GM21360 (cell line): Measurements from ENCODE around the gene PRELID1.

Experiments used
- ATAC-seq: cut with Tn5 transposase; IDR thresholded peaks from one replicate; pipeline ENCODE4 v1.9.1; 2021; ENCODE audit warnings: mild to moderate bottlenecking, moderate library complexity; ENCODE audit not compliant: unreplicated experiment

PRELID1 gene

DNA sequence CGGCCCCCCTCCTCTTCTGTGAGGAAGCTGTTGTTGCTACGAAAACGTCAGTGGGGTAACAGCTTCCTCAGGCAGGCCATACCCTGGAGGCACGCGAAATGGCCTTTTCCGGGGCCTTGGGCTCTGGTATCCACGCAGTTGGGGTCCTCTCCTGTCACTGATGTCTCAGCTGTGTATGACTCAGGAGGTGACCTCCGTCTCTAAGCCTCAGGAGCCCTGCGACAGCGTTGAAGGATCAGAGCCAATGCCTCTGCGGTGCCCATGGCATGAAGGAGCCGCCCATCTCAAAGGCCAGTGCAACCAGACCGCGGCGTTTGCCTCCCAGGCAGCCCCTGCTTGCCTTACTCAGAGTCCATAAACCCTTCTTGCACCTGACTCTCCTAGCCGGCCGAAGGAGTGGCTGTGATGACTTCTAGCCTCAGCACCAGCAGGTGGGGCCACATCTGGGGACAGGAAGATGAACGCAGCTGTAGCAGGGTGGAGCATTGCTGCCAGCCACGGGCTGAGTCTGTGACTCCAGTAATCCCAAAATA lies 9.1 kb downstream of the PRELID1 start:
- peak; percentile 25 for ATAC-seq

DNA sequence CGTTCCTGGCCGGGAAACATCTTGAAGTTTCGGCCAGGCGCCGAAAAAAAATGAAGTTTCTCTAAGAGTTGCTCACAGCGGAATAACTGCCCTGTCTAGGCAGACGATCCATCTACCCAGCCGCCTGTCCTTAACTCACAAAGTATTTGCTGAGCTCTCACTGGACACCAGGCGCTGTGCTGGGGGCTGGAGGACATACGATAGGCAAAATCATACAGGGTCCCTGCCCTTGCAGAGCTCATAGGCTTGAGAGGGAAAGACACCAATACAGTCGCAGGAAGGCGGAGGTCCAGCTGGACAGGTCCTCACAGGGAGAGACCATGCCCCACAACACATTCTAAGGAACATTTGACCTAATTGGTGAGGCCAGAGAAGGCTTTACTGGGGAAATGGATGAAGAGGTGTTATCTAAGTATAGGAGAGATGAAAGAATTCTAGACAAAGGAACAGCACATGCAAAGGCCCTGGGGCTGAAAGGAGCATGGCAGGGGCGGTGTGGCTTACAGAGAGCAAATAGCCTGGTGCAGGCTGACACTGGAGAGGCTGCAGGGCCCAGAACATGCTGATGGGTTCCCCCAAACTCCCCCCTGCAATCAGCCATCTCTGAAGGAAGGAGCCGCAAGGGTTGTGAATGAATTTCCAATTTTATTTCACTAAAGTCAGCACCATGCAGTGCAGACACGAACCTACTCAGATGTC lies 10.1 kb downstream of the PRELID1 start:
- ATAC-seq: no peak

DNA sequence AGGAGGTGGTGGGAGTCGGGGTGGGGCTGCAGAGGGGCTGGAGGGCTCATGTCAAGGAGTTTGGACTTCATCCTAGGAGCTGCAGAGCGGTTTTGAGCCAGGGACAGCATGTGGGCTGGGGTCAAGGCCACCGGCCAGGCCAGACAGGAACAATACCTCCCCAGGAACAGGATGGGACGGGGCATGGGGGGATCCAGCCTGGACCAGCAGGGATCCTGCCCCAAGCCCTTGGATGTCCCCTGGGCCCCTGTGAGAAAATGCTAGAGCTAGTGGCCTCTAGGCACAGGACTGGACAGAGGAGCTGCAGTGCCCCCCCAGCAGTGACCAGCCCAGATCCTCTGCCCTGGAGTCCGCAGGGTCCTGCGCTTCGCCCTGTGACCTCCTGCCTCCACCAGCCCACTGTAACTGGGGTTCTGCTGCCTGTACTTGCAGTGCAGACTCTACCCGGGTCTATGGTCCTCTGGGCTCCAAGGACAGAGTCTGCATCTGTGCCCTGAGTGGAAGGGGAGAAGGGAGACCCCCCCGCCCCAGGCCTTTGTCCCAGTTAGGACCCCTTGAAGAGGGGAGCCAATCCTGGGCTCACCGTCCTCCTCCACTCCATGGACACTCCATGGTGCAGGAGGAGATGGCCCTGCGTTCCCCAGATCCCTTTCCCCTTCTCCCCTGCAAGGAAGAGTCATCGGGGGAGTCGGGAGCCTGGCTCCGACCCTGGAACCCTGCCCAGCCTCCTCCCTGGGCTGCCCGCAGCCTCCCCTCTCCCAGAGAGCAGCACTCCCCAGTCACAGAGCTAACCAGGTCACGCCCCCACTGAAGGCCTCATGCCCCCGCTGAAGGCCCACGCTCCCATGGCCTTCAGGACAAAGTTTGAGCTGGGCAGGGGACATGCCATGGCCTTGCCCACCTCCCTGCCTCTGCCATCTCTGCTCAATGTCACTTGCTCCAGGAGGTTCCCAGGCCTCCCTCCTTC lies 11.1 kb downstream of the PRELID1 start:
- no peak for ATAC-seq

DNA sequence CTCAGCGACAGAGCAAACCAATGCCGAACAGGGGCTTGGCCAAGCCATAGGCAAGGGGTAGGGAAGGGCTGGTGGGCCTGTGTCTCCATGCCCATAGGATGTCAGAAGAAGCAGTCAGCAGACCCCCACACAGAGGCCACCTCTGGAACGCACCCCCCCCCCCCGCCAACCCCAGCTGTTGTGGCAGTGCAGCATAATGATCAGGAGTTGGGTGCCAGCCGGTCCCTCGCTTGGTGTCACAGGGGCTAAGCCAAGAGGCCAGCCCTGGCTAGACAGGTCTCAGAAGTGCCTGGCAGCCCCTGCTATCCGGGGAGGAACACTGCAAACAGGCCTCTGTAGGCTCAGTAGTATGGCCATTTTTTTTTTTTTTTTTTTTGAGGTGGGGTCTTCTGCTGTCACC lies 11.8 kb downstream of the PRELID1 start:
- no peak for ATAC-seq

DNA sequence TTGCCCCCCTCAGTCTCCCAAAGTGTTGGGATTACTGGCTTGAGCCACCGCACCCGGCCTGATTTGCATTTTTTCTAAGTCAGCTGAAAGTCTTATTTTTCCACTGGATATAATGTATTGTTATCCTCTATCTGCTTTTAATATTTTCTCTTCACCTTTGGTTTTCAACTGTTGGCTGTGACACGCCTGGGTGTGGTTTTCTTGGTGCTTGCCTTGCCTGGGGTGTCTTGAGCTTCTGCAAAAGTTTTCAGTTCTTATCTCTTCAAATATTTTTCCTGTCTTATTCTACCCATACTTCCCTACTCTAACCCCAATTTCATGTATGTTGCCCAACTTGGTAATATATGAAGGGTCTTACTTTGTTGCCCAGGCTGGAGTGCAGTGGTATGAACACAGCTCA lies 12.4 kb downstream of the PRELID1 start:
- no peak for ATAC-seq

DNA sequence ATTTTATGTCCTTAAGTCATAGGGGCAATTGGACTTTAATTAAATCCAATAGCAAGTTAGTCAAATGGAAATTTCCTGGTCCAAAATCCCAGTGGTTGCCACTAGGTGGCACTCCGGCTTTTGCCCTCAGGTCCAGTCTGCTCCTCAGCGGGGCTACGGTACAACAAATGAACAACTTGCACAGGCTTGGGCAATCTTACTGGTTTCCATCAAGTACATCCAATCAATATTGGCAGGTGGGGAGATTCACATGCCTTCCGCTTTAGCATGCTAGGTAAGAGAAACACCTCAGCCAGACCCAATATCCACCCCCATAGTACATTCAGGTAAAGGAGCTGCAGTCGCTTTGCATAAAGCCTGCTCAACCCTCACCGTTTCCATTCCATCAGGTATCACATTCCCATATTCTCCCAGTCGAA lies 14.4 kb downstream of the PRELID1 start:
- no peak for ATAC-seq

DNA sequence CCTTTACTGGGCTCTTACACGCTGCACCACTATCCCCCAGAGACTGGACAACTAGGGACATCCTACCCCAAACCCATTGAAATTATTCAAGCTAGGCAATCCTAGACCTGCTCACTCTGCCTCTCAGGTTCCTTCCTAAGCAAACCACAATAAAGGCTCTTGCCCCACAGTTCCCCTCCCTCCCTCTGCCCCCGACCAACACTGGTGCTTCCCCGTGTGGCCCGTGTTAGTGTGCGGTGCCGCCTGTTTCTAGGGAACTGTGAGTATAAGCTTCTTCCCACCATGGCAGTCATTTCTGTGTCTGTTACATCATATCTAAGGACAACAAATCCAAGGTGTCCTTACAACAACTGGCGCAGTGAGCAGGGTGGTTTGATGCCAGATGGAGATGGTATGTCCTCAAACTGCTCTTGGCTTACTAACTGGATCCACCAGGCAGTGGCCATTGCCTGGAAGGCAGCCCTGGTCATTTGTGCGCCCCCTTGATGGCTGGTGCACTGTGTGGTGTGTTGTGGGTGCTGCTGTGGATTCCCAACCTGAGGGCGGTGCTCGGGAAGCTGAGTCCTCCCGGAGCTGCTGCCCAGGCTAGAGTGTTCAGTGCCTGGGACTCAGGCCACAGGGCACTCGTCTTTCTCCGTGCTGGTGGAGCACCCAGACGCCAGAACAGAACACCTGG lies 16.5 kb downstream of the PRELID1 start:
- no peak for ATAC-seq

DNA sequence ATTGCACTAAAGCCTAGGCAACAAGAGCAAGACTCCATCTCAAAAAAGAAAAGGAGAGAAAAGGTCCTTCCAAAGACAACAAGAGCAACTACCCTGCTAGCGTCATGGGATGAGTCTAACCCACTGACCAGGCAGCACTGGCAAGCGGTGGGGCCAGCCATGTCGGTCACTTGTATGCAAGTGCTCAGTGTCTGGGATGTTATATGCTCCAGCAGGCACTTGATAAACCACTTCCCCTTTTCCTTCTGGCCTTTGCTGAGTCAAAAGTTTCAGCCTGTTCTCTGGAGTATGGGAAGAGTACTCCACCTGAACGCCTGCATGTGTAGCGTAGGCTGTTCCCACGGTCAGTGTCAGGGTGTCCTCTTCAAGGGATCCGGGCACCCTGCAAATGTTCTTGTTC lies 17.3 kb downstream of the PRELID1 start:
- no peak for ATAC-seq

DNA sequence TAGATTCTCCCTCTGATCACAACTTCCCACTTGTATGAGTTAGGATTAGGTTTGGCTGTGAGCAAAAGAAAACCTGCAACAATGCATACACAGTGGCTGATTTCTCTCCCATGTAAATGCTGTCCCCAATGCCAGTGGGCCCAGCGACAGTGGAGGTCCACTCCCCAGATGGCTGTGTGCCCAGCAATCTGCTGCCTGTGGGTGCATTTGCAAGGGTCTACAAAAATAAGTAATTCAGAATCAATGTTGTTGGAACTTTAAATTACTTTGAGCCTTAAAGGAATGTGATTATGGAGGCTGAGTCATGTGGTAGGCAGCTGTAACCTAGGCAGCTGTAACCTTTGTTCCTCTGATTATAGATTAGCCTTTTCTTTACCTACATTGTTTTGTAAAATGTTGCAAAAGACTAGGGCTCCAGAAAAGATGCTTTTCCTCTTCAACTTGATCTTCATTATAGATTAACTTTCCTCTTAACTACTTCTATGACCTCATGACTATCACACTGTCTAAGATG lies 22.3 kb downstream of the PRELID1 start:
- ATAC-seq: no peak

DNA sequence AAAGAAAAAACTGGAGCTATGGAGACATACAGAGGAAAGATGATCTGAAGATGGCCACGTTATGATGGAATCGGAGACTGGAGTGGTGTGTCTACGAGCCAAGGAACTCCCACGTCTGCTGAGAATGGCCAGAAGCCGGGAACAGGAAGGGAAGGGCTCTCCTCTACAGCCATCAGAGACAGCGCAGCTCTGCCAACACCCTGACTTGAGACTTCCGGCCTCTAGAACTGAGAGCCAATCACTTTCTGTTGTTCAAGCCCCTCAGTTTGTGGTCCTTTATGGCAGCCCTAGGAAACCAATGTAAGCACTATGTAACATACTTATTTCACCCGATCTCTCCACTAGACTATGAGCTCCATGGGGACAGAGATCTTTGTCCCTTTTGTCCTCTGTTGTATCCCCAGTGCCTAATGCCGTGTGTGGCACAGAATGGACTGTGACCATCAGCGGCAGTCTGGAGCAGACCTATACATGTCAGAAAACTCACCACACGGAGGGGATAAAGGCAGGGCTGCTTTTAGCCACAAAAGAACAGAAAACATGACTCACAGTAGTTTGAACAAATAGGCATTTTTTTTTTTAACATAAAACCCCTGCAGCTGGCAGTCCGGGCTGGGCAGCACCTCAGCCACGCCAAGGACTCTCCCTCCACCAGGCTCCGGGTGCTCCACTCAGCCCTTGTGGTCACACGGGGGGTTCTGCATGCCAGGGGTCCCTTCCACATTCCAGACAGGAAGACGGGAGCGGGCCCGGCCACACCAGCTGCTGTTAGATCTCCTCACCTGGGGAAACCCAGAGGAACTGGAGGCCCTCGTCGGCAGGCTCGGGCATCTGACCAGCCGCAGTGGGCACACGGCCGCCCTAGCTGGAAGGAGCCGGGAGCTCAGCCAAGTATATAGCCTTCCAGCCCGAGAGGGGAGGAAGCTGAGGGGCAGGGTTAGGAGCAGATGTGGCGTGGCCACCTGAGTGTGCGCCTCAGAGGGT lies 24.2 kb downstream of the PRELID1 start:
- ATAC-seq: no peak

DNA sequence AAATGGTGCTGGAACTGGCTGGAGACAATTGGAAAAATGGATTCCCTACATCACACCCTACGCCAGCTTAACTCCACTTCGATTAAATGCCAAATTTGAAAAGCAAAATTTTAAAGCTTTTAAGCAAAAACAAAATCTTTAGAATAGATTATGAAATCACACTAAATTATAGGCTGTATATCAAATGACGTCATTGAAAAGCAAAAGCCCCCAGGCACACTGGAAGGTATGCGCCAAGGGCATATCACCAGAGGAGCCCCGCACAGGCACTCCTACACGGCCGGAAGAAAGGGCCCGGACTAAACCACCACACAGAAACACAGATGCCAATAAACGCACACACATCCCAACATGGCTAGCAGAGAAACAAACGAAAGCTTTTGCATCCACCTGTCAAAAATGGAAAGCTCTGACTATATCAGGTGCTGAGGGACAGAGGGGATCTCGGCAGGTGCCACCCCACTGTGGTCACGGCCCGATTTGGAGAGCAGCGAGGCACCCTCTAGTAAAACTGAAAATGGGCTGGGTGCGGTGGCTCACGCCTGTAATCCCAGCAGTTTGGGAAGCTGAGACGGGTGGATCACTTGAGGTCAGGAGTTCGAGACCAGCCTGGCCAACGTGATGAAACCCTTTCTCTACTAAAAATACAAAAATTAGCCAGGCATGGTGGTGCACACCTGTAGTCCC lies 25.1 kb downstream of the PRELID1 start:
- no peak for ATAC-seq

DNA sequence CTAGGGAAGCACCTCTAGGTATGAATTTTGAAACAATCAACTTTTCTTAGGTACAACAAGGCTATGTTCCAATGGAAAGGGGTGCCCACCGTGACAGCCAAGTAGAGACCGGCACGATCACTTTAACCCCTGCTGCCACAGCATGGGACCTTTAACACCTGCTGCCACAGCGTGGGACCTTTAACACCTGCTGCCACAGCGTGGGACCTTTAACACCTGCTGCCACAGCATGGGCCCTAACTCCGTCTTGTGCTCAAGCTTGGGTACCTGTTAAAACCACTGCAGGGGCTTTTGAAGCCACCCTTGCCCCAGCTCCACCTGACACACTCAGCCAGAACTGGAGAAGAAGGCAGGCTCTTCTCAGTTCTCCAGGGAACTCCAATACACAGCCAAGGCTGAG lies 26.3 kb downstream of the PRELID1 start:
- no peak for ATAC-seq

DNA sequence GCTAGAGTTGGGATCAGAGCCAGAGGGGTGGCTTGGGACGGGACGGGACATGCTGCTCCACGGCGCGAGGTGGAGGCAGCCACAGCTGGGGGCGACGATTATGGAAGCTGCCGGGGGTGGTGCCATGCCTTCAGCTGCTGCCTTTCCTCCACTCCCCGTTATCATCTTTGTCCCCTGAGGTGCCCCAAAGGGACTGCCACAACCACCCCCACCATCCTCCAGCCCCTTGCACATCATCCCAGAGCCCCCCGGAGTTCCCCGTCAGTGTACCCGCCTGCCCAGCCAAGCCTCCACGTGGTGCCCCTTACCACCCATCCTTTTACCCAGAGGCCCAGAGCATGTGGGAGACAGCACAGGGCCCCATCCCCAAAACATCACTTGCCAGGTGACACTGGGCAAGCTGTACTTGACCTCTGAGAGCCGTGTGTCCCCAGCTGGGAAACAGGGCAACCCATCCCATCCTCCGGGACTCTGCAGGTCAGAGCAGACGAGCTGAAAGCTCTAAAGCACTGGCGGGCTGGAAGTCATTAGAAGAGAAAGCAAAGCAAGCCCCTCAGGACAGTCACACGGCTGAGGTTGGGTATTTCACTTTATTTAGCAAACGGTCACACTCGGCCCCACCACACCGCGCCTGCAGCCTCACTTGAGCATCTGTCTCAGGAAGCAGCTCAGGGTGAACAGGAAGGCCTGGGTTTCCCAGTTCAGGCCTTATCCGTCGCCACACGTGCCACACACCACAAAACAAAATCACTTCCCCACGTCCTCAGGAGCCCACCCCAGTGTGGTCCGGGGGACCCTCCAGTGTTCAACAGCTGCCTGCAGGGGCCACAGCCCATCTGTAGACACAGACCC lies 27.6 kb downstream of the PRELID1 start:
- ATAC-seq: no peak

DNA sequence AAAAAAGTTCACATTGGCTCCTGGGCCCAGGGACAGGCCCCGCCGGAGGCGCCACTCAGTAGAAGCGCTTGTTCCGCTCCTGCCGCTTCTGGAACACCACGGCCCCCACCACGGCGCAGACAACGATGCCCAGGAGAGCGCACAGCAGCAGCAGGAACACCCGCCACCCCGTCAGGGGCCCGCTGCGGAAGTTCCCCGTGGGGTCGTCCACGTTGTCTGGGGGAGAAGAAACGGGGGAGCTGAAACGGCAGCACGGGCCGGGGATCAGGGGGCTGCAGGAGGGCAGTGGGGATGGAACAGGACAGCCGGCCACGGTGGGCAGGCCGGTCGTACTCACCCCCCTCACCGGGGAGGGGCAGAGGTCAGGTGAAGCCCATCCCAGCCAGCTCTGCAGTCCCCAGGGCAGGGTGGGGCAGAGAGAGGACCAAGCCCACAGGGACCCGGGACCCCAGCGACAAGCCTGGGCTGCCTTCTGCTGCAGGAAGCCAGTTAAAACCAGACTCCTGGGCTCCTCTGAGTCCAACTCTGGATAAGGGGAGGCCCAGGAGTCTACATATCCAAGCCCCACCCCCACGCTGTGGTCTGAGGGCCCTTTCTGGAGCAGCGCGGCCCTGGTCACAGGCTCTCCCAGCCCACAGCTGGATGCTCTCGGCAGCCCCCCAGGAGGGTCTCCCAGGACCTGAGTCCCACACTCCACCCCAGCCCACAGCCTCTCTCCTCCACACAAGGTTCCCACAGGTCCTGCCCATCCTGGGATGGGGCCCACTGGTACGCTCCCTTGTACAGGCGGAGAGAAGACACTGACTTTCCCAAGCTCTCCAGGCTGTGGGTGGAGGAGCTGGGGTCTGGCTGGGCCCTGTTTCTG lies 28.7 kb downstream of the PRELID1 start:
- no peak for ATAC-seq

DNA sequence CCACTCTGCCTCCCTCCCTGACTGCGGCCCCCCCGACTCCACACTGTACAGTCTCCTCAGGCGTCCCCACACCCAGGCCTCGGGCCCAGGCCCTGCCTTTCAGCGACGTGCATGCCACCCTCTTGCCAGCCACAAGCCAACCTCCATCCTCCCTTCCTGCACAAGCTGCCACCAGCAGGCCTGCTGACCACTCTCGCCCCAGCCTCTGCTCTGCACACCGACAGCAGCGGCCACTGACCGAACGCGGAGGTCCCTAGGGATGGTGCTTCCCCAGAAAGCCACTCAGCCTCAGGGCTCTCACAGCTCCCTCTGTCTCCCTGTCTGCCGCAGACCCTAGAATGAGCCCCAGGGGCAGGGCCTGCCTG lies 29.3 kb downstream of the PRELID1 start:
- no peak for ATAC-seq

DNA sequence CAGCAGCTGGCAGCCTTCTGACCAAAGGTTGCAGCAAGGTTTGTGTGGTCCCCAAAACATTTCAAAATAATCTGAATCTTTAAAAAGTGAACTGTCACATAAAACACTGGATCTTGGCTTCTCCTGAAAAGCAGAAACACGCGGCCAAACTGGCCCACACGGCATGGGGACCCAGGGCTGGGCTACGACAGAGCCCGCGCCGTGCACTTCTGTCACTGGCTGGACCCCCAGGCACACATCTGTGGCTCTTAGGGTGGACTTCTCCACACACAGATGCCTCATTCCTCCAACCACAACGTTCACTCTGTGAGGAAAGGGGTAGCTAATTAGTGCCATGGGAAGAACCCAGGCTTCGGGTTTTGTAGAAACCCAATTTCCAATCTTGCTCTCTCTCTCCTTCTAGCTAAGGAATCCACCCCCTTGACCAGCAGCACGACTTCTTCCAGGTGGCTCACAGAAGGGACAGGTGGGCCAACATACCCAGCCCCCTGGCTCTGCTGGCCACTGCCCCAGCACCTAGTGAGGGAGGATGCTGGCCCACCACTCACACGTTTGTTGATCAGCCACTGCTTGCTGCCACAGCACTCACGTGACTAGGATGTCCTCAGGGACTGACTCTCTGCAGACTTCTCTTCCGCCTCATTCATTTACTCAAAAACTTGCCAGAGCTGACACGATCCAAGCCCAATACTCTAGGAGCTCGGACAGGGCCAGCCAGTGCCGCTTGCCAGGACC lies 30.0 kb downstream of the PRELID1 start:
- no peak for ATAC-seq

DNA sequence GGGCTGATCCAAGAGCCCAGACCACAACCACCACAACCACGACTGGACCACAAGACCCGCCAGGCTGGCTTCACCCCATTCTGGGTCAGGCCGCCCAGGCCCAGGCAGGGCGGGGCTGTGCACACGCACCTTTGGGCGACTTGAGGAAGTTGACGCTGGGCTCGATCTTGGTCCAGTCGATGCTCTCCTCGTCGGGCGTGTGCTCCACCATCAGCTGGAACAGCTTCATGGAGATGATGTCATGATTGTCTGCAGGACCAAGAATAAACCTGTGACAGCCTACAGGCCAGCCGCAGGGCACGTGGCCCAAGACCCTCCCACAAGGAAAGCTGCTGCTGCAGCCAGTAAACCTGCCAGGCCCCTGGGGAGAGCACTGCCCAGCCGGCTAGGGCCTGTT lies 30.6 kb downstream of the PRELID1 start:
- ATAC-seq: no peak
